ENCODE results near the gene TEC. TPM values are rescaled to one million over a fixed set of nuclear protein-coding genes. Genes with fewer than 3 reads are reported as not detected.

The TEC gene
- total RNA-seq, 1 donor from 2014 or later: 0.53 TPM

GRCh38 chr4:48210966-48211328 lies 58.7 kb downstream of the TEC start:
- DNase-seq (ENCODE audit: low read depth) (no peak), FAIRE-seq (no peak)
- Histone ChIP-seq H3K27me3 (ENCODE audit: control insufficient read depth, insufficient read depth, low read length) (no peaks in the 10 kb centered on the region), H3K36me3 (ENCODE audit: control insufficient read depth, insufficient read depth, low read length) (no peaks in the 10 kb centered on the region), H3K4me3 (ENCODE audit: low read depth, low read length) (no peak overlapping the region)
- TF ChIP-seq CTCF (IDR thresholded peaks at IDR 0.05; ENCODE audit: insufficient read depth, low read length, severe bottlenecking): no peak

DNA sequence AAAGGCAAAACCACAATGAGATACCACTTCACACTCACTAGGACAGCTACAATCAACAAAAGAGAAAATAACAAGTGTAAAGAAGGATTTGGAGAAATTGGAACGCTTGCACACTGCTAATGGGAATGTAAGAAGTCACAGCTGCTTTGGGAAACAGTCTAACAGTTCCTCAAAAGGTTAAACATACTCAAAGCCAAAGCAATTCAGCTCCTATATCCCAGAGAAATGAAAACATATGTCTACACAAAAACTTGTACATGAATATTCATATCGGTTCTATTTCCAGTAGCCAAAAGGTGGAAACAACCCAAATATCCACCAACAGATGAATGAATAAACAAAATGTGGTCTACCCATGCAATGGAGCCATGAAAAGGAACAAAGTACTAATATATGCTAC lies 64.0 kb downstream of the TEC start:
- no peak for DNase-seq (ENCODE audit: low read depth)
- no peak for TF ChIP-seq CTCF (IDR thresholded peaks at IDR 0.05; ENCODE audit: insufficient read depth, low read length, severe bottlenecking)
- Histone ChIP-seq H3K36me3 (ENCODE audit: control insufficient read depth, insufficient read depth, low read length) (no peaks in the 10 kb centered on the region), H3K4me3 (ENCODE audit: low read depth, low read length) (no peak overlapping the region), H3K27me3 (ENCODE audit: control insufficient read depth, insufficient read depth, low read length) (no peaks in the 10 kb centered on the region)
- FAIRE-seq: no peak

DNA sequence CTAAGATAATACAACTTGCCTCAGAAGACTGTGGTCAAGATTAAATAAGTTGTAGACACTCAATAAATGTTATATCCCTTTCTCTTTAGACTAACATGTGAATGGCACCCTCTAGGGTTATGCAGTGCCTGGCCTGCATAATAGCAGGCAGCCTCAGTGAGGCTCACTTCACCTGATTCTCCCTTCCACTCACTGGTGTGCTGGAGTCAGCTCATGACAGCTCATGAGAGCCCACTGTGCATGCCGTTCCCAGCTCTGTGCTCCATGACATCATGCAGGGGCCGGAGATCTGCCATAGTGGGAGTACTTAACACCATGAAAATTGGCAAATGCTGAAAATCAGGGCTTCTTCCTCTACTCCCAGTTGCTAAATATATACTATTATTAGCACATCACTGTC lies 64.5 kb downstream of the TEC start:
- H3K4me3 ChIP-seq (ENCODE audit: low read depth, low read length): no peak overlapping the region
- H3K27me3 ChIP-seq (ENCODE audit: control insufficient read depth, insufficient read depth, low read length): no peaks in the 10 kb centered on the region
- no peak for FAIRE-seq
- no peak for TF ChIP-seq CTCF (IDR thresholded peaks at IDR 0.05; ENCODE audit: insufficient read depth, low read length, severe bottlenecking)
- DNase-seq (ENCODE audit: low read depth): no peak
- H3K36me3 ChIP-seq (ENCODE audit: control insufficient read depth, insufficient read depth, low read length): no peaks in the 10 kb centered on the region

GRCh38 chr4:48203819-48204218 lies 65.8 kb downstream of the TEC start:
- no peak for FAIRE-seq
- Histone ChIP-seq H3K4me3 (ENCODE audit: low read depth, low read length) (no peak overlapping the region), H3K27me3 (ENCODE audit: control insufficient read depth, insufficient read depth, low read length) (no peaks in the 10 kb centered on the region), H3K36me3 (ENCODE audit: control insufficient read depth, insufficient read depth, low read length) (no peaks in the 10 kb centered on the region)
- no peak for TF ChIP-seq CTCF (IDR thresholded peaks at IDR 0.05; ENCODE audit: insufficient read depth, low read length, severe bottlenecking)
- no peak for DNase-seq (ENCODE audit: low read depth)

DNA sequence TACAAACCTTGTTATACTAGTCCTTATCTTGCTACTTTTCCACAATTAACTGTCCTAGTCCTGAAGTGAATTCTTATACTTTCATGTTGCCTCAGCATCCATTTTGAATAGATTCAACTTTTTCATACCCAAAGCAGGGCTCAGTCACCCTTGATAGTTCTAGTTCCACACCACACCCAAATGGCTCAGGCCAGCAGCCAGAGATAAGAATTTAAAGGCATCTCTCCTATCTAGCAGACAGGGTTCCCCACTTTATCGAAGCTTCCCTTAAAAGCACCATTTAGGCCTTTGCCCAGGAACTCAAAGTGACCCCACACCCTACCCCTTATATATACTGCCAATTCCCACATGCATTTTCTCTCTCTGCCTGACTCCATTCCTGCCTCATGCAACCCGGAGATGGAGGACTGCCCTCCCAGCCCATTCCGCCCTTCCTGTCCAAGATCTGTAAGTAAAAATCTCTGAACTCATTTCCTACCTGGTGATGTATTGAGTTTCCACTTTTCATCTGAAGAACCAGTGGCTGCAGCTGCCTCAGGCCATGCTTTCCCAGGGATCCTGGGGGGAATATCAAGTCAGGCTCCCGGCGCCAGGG lies 71.9 kb downstream of the TEC start:
- FAIRE-seq (no peak), DNase-seq (ENCODE audit: low read depth) (no peak)
- TF ChIP-seq CTCF (IDR thresholded peaks at IDR 0.05; ENCODE audit: insufficient read depth, low read length, severe bottlenecking): no peak
- H3K4me3 ChIP-seq (ENCODE audit: low read depth, low read length): no peak overlapping the region
- H3K36me3 ChIP-seq (ENCODE audit: control insufficient read depth, insufficient read depth, low read length): no peaks in the 10 kb centered on the region
- no peaks in the 10 kb centered on the region for H3K27me3 ChIP-seq (ENCODE audit: control insufficient read depth, insufficient read depth, low read length)
